Neural progenitor cell (in vitro differentiated cells): Measurements from ENCODE around the gene CREG2. TPM values are rescaled to one million over a fixed set of nuclear protein-coding genes. Genes with fewer than 3 reads are reported as not detected.
"Not testable (repeated sequence)": the region's sequence is repeated elsewhere in the genome, so short reads cannot be mapped to it uniquely, and the experiment has no call there.

Experiments
- DNase-seq: peaks from one replicate; pipeline ENCODE4 v3.0.0-alpha.2; 2016; ENCODE audit warnings: low spot score
- H2AFZ ChIP-seq: fragments of 200-600 bp; sonication (generic); replicated peaks from 2 replicates; pipeline ENCODE4 v1.6.1; 2016; ENCODE audit warnings: antibody characterized with exemption
- H3F3A ChIP-seq: fragments of 200-600 bp; sonication (generic); 2 replicates; pipeline ENCODE4 v1.6.1; 2016; ENCODE audit warnings: antibody characterized with exemption, low read depth
- H3K27ac ChIP-seq: fragments of 200-600 bp; sonication (generic); 2 replicates; pipeline ENCODE4 v1.5.1; 2016; ENCODE audit warnings: mild to moderate bottlenecking
- H3K27me3 ChIP-seq: fragments of 200-600 bp; sonication (generic); 2 replicates; pipeline ENCODE4 v1.6.1; 2016; ENCODE audit warnings: mild to moderate bottlenecking, moderate library complexity
- H3K36me3 ChIP-seq: fragments of 200-600 bp; sonication (generic); 2 replicates; pipeline ENCODE4 v1.5.1; 2016
- H3K4me1 ChIP-seq: fragments of 200-600 bp; sonication (generic); 2 replicates; pipeline ENCODE4 v1.6.1; 2016; ENCODE audit warnings: mixed run types
- H3K4me2 ChIP-seq: fragments of 200-600 bp; sonication (generic); 2 replicates; pipeline ENCODE4 v1.6.1; 2016
- H3K4me3 ChIP-seq: fragments of 200-600 bp; sonication (generic); 2 replicates; pipeline ENCODE4 v1.5.1; 2016
- H3K79me2 ChIP-seq: fragments of 200-600 bp; sonication (generic); 2 replicates; pipeline ENCODE4 v1.6.1; 2016; ENCODE audit warnings: low read depth
- H3K9ac ChIP-seq: fragments of 200-600 bp; sonication (generic); 2 replicates; pipeline ENCODE4 v1.6.1; 2016
- H3K9me3 ChIP-seq: fragments of 200-600 bp; sonication (generic); 2 replicates; pipeline ENCODE4 v1.5.1; 2016; ENCODE audit warnings: low read depth
- H4K20me1 ChIP-seq: fragments of 200-600 bp; sonication (generic); 2 replicates; pipeline ENCODE4 v1.6.1; 2016; ENCODE audit warnings: low read depth
- H3K27ac Mint-ChIP-seq: 3 replicates; pipeline ENCODE4 v1.8.0; 2021; ENCODE audit warnings: mixed read lengths
- H3K27me3 Mint-ChIP-seq: 2 replicates; pipeline ENCODE4 v1.8.0; 2022; ENCODE audit warnings: low read depth, mild to moderate bottlenecking, inconsistent platforms, moderate library complexity, mixed read lengths; ENCODE audit not compliant: insufficient read depth
- H3K36me3 Mint-ChIP-seq: 3 replicates; pipeline ENCODE4 v1.8.0; 2021; ENCODE audit warnings: mixed read lengths
- H3K4me1 Mint-ChIP-seq: 3 replicates; pipeline ENCODE4 v1.8.0; 2021; ENCODE audit warnings: mixed read lengths
- H3K4me3 Mint-ChIP-seq: 3 replicates; pipeline ENCODE4 v1.8.0; 2021; ENCODE audit warnings: mild to moderate bottlenecking, moderate library complexity, mixed read lengths
- H3K9me3 Mint-ChIP-seq: 3 replicates; pipeline ENCODE4 v1.8.0; 2020; ENCODE audit warnings: mixed read lengths
- CTCF ChIP-seq: fragments of 200-600 bp; sonication (generic); IDR thresholded peaks from 2 replicates; pipeline ENCODE4 v1.5.1; 2017; ENCODE audit warnings: antibody characterized with exemption, mild to moderate bottlenecking
- EZH2 ChIP-seq: fragments of 200-600 bp; sonication (generic); IDR thresholded peaks from 2 replicates; pipeline ENCODE4 v1.6.1; 2017; ENCODE audit warnings: antibody characterized with exemption, mild to moderate bottlenecking, moderate library complexity
- EZH2phosphoT487 ChIP-seq: fragments of 200-600 bp; sonication (generic); IDR thresholded peaks from 2 replicates; pipeline ENCODE4 v1.6.1; 2017; ENCODE audit warnings: antibody characterized with exemption
- total RNA-seq: library from RNA; depleted of rRNA; stranded (reverse); fragments of >200 nt; gene quantifications from 2 replicates; pipeline ENCODE4 v1.2.3, GENCODE V29; 2015; ENCODE audit warnings: low replicate concordance

The CREG2 gene
- total RNA-seq, 1 donor from 2014 or later, result not detected

GRCh38 chr2:101328474-101329007 is 58.8 kb downstream of the CREG2 start:
- no peaks in the 10 kb centered on the region for H4K20me1 ChIP-seq
- Mint-ChIP-seq H3K9me3 (peaks cover 2% of the 10 kb centered on the region), H3K27ac (no peak overlapping the region), H3K4me1 (peaks cover 12% of the 10 kb centered on the region), H3K36me3 (no peaks in the 10 kb centered on the region), H3K27me3 (peaks cover 5% of the 10 kb centered on the region), H3K4me3 (no peak overlapping the region)
- no peak overlapping the region for H3K4me3 ChIP-seq
- H3K4me2 ChIP-seq, result no peak overlapping the region
- no peak for TF ChIP-seq EZH2phosphoT487
- TF ChIP-seq CTCF, result no peak
- no peak for TF ChIP-seq EZH2
- H3K36me3 ChIP-seq, result no peaks in the 10 kb centered on the region
- DNase-seq, result no peak
- no peaks in the 10 kb centered on the region for H3F3A ChIP-seq
- peaks cover 20% of the 10 kb centered on the region for H3K4me1 ChIP-seq
- peak overlapping the region; percentile 99 for H2AFZ ChIP-seq
- H3K9me3 ChIP-seq, result no peaks in the 10 kb centered on the region
- no peaks in the 10 kb centered on the region for H3K79me2 ChIP-seq
- H3K9ac ChIP-seq, result no peak overlapping the region
- H3K27me3 ChIP-seq, result no peaks in the 10 kb centered on the region
- no peak overlapping the region for H3K27ac ChIP-seq

DNA sequence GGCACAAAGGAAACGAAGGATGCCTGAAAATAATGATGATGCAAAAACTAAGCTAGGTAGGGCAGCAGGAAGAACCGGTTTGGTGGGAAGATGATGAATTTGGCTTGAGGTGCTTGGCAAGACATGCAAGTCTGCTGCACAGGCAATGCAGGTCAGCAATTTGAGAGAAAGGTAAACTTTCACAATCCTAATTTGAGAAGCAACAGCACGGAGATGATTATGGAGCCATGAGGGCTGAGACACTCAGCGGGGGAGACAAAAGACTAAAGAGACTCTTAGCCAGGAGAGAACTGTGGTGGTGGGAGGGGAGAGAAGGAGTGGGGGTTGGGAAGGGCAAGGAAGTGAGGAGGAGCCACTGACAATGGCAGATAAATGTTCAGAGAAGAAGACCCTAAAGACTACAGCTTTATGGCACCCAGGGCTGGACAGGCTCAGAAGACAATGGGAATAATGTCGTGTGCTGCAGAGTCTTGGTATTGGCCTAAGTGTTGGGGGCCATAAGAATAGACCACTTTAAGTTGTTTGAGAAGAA is 59.4 kb downstream of the CREG2 start:
- H3F3A ChIP-seq, result no peaks in the 10 kb centered on the region
- Mint-ChIP-seq H3K4me3 (no peak overlapping the region), H3K36me3 (no peaks in the 10 kb centered on the region), H3K4me1 (peaks cover 12% of the 10 kb centered on the region), H3K27me3 (peaks cover 5% of the 10 kb centered on the region), H3K27ac (no peak overlapping the region), H3K9me3 (peaks cover 2% of the 10 kb centered on the region)
- H3K27ac ChIP-seq, result no peak overlapping the region
- DNase-seq, result no peak
- peaks cover 20% of the 10 kb centered on the region for H3K4me1 ChIP-seq
- H3K79me2 ChIP-seq, result no peaks in the 10 kb centered on the region
- H3K36me3 ChIP-seq, result no peaks in the 10 kb centered on the region
- H3K4me3 ChIP-seq, result no peak overlapping the region
- no peaks in the 10 kb centered on the region for H4K20me1 ChIP-seq
- H3K9me3 ChIP-seq, result no peaks in the 10 kb centered on the region
- TF ChIP-seq EZH2 (no peak), EZH2phosphoT487 (no peak), CTCF (no peak)
- no peak overlapping the region for H3K4me2 ChIP-seq
- no peak overlapping the region for H3K9ac ChIP-seq
- H2AFZ ChIP-seq, result peak overlapping the region; percentile 99
- H3K27me3 ChIP-seq, result no peaks in the 10 kb centered on the region

- Mint-ChIP-seq H3K27ac (no peak overlapping the region), H3K36me3 (no peaks in the 10 kb centered on the region)
- no peak overlapping the region for H3K9ac ChIP-seq
Measured at GRCh38 chr2:101325425-101325824, 61.9 kb downstream of the CREG2 start.

DNA sequence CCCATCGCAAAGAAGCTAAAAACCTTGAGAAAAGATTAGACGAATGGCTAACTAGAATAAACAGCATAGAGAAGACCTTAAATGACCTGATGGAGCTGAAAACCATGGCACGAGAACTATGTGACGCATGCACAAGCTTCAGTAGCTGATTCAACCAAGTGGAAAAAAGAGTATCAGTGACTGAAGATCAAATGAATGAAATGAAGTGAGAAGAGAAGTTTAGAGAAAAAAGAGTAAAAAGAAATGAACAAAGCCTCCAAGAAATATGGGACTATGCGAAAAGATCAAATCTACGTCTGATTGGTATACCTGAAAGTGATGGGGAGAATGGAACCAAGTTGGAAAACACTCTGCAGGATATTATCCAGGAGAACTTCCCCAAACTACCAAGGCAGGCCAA is 70.7 kb downstream of the CREG2 start:
- not testable (repeated sequence) for H3K4me2 ChIP-seq, DNase-seq, H3K27me3 ChIP-seq, H4K20me1 ChIP-seq, H3K36me3 ChIP-seq, H3F3A ChIP-seq, H3K9me3 ChIP-seq, H3K27ac Mint-ChIP-seq, H3K4me1 ChIP-seq, H2AFZ ChIP-seq, H3K4me3 ChIP-seq, H3K9me3 Mint-ChIP-seq, H3K9ac ChIP-seq, H3K27ac ChIP-seq, H3K79me2 ChIP-seq, H3K4me1 Mint-ChIP-seq, H3K27me3 Mint-ChIP-seq, H3K36me3 Mint-ChIP-seq, H3K4me3 Mint-ChIP-seq

More at GRCh38 chr2:101325425-101325824, 61.9 kb downstream of the CREG2 start:
- Histone ChIP-seq H3K4me3 (no peak overlapping the region), H3K27ac (no peak overlapping the region), H2AFZ (no peak overlapping the region), H3F3A (no peaks in the 10 kb centered on the region), H3K79me2 (no peaks in the 10 kb centered on the region), H3K4me2 (no peak overlapping the region), H3K9me3 (no peaks in the 10 kb centered on the region), H3K36me3 (no peaks in the 10 kb centered on the region), H4K20me1 (no peaks in the 10 kb centered on the region), H3K4me1 (peaks cover 16% of the 10 kb centered on the region), H3K27me3 (no peaks in the 10 kb centered on the region)
- H3K4me3 Mint-ChIP-seq, result no peak overlapping the region
- TF ChIP-seq EZH2phosphoT487 (no peak), EZH2 (no peak), CTCF (no peak)
- H3K4me1 Mint-ChIP-seq, result peaks cover 5% of the 10 kb centered on the region
- H3K27me3 Mint-ChIP-seq, result peaks cover 3% of the 10 kb centered on the region
- peaks cover 2% of the 10 kb centered on the region for H3K9me3 Mint-ChIP-seq
- DNase-seq, result no peak
